A549 (cell line): ENCODE measurements around the gene MAGI1. TPM values are rescaled to one million over a fixed set of nuclear protein-coding genes. Genes with fewer than 3 reads are reported as not detected.

ENCODE experiments used
- ATAC-seq, 2 experiments: fragments of 200-7000 bp in 1 of 2; fragments of >200 bp in 1 of 2; cut with Nextera tagmentation in 1 of 2; cut with Tn5 transposase in 1 of 2; 3 replicates each; pipeline versions ENCODE4 v1.8.0 to v1.9.1; 2018 to 2020; ENCODE audit warnings: mild to moderate bottlenecking in 1 of 2, moderate library complexity in 1 of 2
- CTCF ChIA-PET: fragments of 300-600 bp; sonication (Branson Sonifier 250); formaldehyde crosslinking; extraction: SDS; loops from one replicate; lab custom pipeline; 2021; ENCODE audit warnings: antibody characterized with exemption, inconsistent platforms; lab: Yijun Ruan, JAX
- POLR2A ChIA-PET: fragments of 350-600 bp; formaldehyde crosslinking; extraction: SDS; loops from one replicate; lab custom pipeline; 2021; ENCODE audit warnings: antibody characterized with exemption, inconsistent platforms; lab: Yijun Ruan, JAX
- DNase-seq, 2 experiments: peaks; one replicate each; pipeline versions ENCODE4 v3.0.0 to v3.0.0-alpha.2; 2011 to 2016; ENCODE audit warnings: low read depth in 1 of 2, low spot score in 1 of 2
- FAIRE-seq: peaks from 2 replicates; lab custom pipeline; 2011; peaks lifted over from hg19 to GRCh38; lab: Jason Lieb, UNC
- H3K27ac ChIP-seq, 2 experiments: fragments of >200 bp; sonication (Bioruptor Twin); formaldehyde crosslinking; 3 replicates each; pipeline ENCODE4 v1.5.1; 2016 to 2017
- H3K4me1 ChIP-seq: fragments of >200 bp; sonication (Bioruptor Twin); formaldehyde crosslinking; 3 replicates; pipeline ENCODE4 v1.6.1; 2016
- H3K4me2 ChIP-seq: fragments of >200 bp; sonication (Bioruptor Twin); formaldehyde crosslinking; 3 replicates; pipeline ENCODE4 v1.6.1; 2016
- H3K4me3 ChIP-seq: fragments of >200 bp; sonication (Bioruptor Twin); formaldehyde crosslinking; 3 replicates; pipeline ENCODE4 v1.5.1; 2016
- H3K9me3 ChIP-seq: fragments of >200 bp; sonication (Bioruptor Twin); formaldehyde crosslinking; 3 replicates; pipeline ENCODE4 v1.6.1; 2016
- BCL3 ChIP-seq: fragments of >200 bp; sonication (Bioruptor Twin); formaldehyde crosslinking; IDR thresholded peaks from 3 replicates; pipeline ENCODE4 v1.6.1; 2016
- CBX2 ChIP-seq: fragments of 200-600 bp; sonication (generic); IDR thresholded peaks from 2 replicates; pipeline ENCODE4 v1.6.1; 2016; ENCODE audit warnings: low read depth, mild to moderate bottlenecking, borderline replicate concordance
- CBX8 ChIP-seq: fragments of 200-600 bp; sonication (generic); IDR thresholded peaks from 2 replicates; pipeline ENCODE4 v1.6.1; 2016
- EHF ChIP-seq: fragments of 250-450 bp; sonication (Bioruptor Pico); IDR thresholded peaks from 2 replicates; pipeline ENCODE4 v1.5.0; 2020; ENCODE audit warnings: mild to moderate bottlenecking
- FOSB ChIP-seq: fragments of 250-450 bp; sonication (Bioruptor Pico); IDR thresholded peaks from 2 replicates; pipeline ENCODE4 v1.5.0; 2020; ENCODE audit warnings: mild to moderate bottlenecking, moderate library complexity
- FOSL2 ChIP-seq, 2 experiments: fragments of 450-650 bp in 1 of 2; fragments of >200 bp in 1 of 2; sonication (Bioruptor Twin) in 1 of 2; formaldehyde crosslinking; IDR thresholded peaks; 2 replicates each; pipeline versions ENCODE4 v1.5.0 to v1.6.1; 2016 to 2020; ENCODE audit warnings: mild to moderate bottlenecking in 1 of 2, moderate library complexity in 1 of 2
- FOXS1 ChIP-seq: fragments of 250-450 bp; sonication (Bioruptor Pico); IDR thresholded peaks from 2 replicates; pipeline ENCODE4 v1.5.0; 2020; ENCODE audit warnings: mild to moderate bottlenecking, moderate library complexity
- GATA3 ChIP-seq: IDR thresholded peaks from 2 replicates; pipeline ENCODE4 v1.6.1; 2012; ENCODE audit warnings: borderline replicate concordance
- HDAC2 ChIP-seq: fragments of 200-600 bp; sonication (generic); IDR thresholded peaks from 2 replicates; pipeline ENCODE4 v1.6.1; 2016
- HEYL ChIP-seq: fragments of 250-450 bp; sonication (Bioruptor Pico); IDR thresholded peaks from 2 replicates; pipeline ENCODE4 v1.8.0; 2021; ENCODE audit warnings: mild to moderate bottlenecking, moderate library complexity
- HMGXB4 ChIP-seq: fragments of 250-450 bp; sonication (Bioruptor Pico); IDR thresholded peaks from 2 replicates; pipeline ENCODE4 v1.5.0; 2021; ENCODE audit warnings: mild to moderate bottlenecking, moderate library complexity, borderline replicate concordance
- HOXA7 ChIP-seq: fragments of 250-450 bp; sonication (Bioruptor Pico); IDR thresholded peaks from 2 replicates; pipeline ENCODE4 v1.5.0; 2020; ENCODE audit warnings: mild to moderate bottlenecking, moderate library complexity
- HOXB13 ChIP-seq: fragments of 250-450 bp; sonication (Bioruptor Pico); IDR thresholded peaks from 2 replicates; pipeline ENCODE4 v1.5.0; 2020; ENCODE audit warnings: low read depth, mild to moderate bottlenecking, moderate library complexity
- HOXB5 ChIP-seq: fragments of 250-450 bp; sonication (Bioruptor Pico); IDR thresholded peaks from 2 replicates; pipeline ENCODE4 v1.5.0; 2020; ENCODE audit warnings: mild to moderate bottlenecking, moderate library complexity
- JUNB ChIP-seq: fragments of >200 bp; sonication (Bioruptor Twin); formaldehyde crosslinking; IDR thresholded peaks from 2 replicates; pipeline ENCODE4 v1.6.1; 2016
- KDM1A ChIP-seq: fragments of 200-600 bp; sonication (generic); IDR thresholded peaks from 2 replicates; pipeline ENCODE4 v1.6.1; 2016; ENCODE audit warnings: low read depth, mild to moderate bottlenecking
- MAZ ChIP-seq: fragments of 150-350 bp; IDR thresholded peaks from 2 replicates; pipeline ENCODE4 v1.6.1; 2014; ENCODE audit warnings: antibody characterized with exemption, low read depth, low read length, borderline replicate concordance
- NPAS2 ChIP-seq: fragments of 250-450 bp; sonication (Bioruptor Pico); IDR thresholded peaks from 2 replicates; pipeline ENCODE4 v1.8.0; 2022; ENCODE audit warnings: mild to moderate bottlenecking, moderate library complexity, borderline replicate concordance
- PHF8 ChIP-seq: fragments of 200-600 bp; sonication (generic); IDR thresholded peaks from 2 replicates; pipeline ENCODE4 v1.6.1; 2016; ENCODE audit warnings: low read depth, mild to moderate bottlenecking, antibody characterized with exemption, moderate library complexity, borderline replicate concordance
- POLR2A ChIP-seq: IDR thresholded peaks from 2 replicates; pipeline ENCODE4 v1.6.1; 2012; ENCODE audit warnings: mild to moderate bottlenecking, low read length
- RAD21 ChIP-seq, 2 experiments: fragments of >200 bp in 1 of 2; sonication (Bioruptor Twin) in 1 of 2; formaldehyde crosslinking in 1 of 2; IDR thresholded peaks in 1 of 2; conservative IDR thresholded peaks in 1 of 2; 2 replicates in 1 of 2; 3 replicates in 1 of 2; pipeline ENCODE4 v1.6.1; 2012 to 2018; ENCODE audit warnings: inconsistent platforms in 1 of 2
- RARB ChIP-seq: fragments of 250-450 bp; sonication (Bioruptor Pico); IDR thresholded peaks from 2 replicates; pipeline ENCODE4 v1.8.0; 2021; ENCODE audit warnings: mild to moderate bottlenecking, moderate library complexity
- RNF2 ChIP-seq: fragments of 200-600 bp; sonication (generic); IDR thresholded peaks from 2 replicates; pipeline ENCODE4 v1.6.1; 2016; ENCODE audit warnings: low read depth, mild to moderate bottlenecking, antibody characterized with exemption, moderate library complexity, borderline replicate concordance
- TP53 ChIP-seq: fragments of 250-450 bp; sonication (Bioruptor Pico); IDR thresholded peaks from 2 replicates; pipeline ENCODE4 v1.5.0; 2021; ENCODE audit warnings: mild to moderate bottlenecking, moderate library complexity
- USF2 ChIP-seq: fragments of 450-650 bp; IDR thresholded peaks from 2 replicates; pipeline ENCODE4 v1.6.1; 2014; ENCODE audit warnings: antibody characterized with exemption
- ZFP36 ChIP-seq: fragments of 450-650 bp; IDR thresholded peaks from 2 replicates; pipeline ENCODE4 v1.6.1; 2014; ENCODE audit warnings: borderline replicate concordance; ENCODE audit not compliant: partially characterized antibody
- ZNF302 ChIP-seq: fragments of 250-450 bp; sonication (Bioruptor Pico); IDR thresholded peaks from 2 replicates; pipeline ENCODE4 v1.9.0; 2021; ENCODE audit warnings: inconsistent platforms, mild to moderate bottlenecking, moderate library complexity
- WGBS: methylation state at CpG from one replicate; pipeline ENCODE4 v1.1.6; 2017; ENCODE audit errors: missing lambda C conversion rate; 5-methylcytosine and 5-hydroxymethylcytosine counted together
- polyA plus RNA-seq, 4 experiments: library from polyadenylated mRNA; depleted of rRNA in 3 of 4; stranded (reverse); fragments of >200 nt; fragmentation: RNase III in 1 of 4; extraction: RNeasy Plus Mini Kit Qiagen cat#74134 plus additional on column Dnase treatment in 1 of 4; gene quantifications; 2 replicates in 3 of 4; 3 replicates in 1 of 4; pipeline ENCODE4 v1.2.3, GENCODE V29; 2011 to 2017
- TF ChIP-seq, protein P1 (sequence below): fragments of >200 bp; sonication (Bioruptor Twin); formaldehyde crosslinking; IDR thresholded peaks from 2 replicates; pipeline ENCODE4 v1.6.1; 2016

Gene MAGI1
- polyA plus RNA-seq, 2 of the 4 experiments (the other 2 are of a cell fraction) = 4.7 to 6.6 TPM

- CTCF ChIA-PET = interaction anchor here (1.7 kb wide), 1 partner anchor 899 kb away, joined by 5 read pairs; no protein-coding TSS in a partner anchor
- WGBS = 85% methylated on average over 6 of the region's 6 CpGs
- Histone ChIP-seq H3K4me2 (no peak overlapping the region), H3K27ac (no peak overlapping the region), H3K4me3 (no peak overlapping the region), H3K9me3 (no peaks in the 10 kb centered on the region), H3K4me1 (no peaks in the 10 kb centered on the region)
- POLR2A ChIA-PET = no interaction called here
- no peak for FAIRE-seq
- DNase-seq = no peak
- TF ChIP-seq GATA3 = no peak
- no peak for TF ChIP-seq POLR2A
- no peak for TF ChIP-seq RARB (CRISPR knock-in tag)
- TF ChIP-seq CBX8 = no peak
- no peak for TF ChIP-seq HOXB13 (CRISPR knock-in tag)
- no peak for ATAC-seq
Observed at GRCh38 chr3:65432388-65433003, 606.2 kb downstream of the MAGI1 start.

DNA sequence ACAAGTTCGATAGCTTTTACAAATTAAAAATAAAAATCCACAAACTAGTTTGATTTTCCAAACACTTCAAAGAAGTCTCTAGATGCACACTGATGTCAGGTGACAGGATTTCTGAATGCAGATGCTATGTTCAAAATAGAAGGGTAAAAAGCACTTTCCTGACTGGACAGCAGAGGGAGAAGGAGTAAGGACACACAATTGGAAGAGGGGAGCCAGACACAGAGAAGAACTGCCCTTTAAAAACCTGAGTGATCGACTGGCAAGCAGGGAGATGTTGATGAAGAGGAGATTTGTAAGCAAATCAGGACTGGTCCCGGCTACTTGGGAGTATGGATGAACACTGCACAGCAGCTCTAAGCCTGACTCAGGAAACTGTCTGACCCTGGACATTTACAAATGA, 612.8 kb downstream of the MAGI1 start:
- CTCF ChIA-PET = interaction anchor here (1.1 to 3.8 kb wide), 4 partner anchors 10 to 329 kb away, joined by 3 to 18 read pairs (median 4); no protein-coding TSS in a partner anchor
- TF ChIP-seq HMGXB4 (CRISPR knock-in tag) (no peak), RARB (CRISPR knock-in tag) (no peak), KDM1A (no peak), ZFP36 (no peak), ZNF302 (no peak), PHF8 (no peak), JUNB (no peak), HEYL (no peak), FOSB (CRISPR knock-in tag) (no peak), HOXB5 (CRISPR knock-in tag) (no peak), RAD21 (conservative IDR thresholded peaks at IDR 0.05 in 1 of 2, IDR thresholded peaks at IDR 0.05 in 1 of 2) (no peak), FOXS1 (CRISPR knock-in tag) (no peak), CBX8 (no peak), BCL3 (no peak), EHF (CRISPR knock-in tag) (no peak), RNF2 (no peak), TP53 (CRISPR knock-in tag) (no peak)
- TF ChIP-seq, protein P1, sequence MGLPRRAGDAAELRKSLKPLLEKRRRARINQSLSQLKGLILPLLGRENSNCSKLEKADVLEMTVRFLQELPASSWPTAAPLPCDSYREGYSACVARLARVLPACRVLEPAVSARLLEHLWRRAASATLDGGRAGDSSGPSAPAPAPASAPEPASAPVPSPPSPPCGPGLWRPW = no peak
- Histone ChIP-seq H3K27ac (no peak overlapping the region), H3K4me2 (no peak overlapping the region), H3K4me3 (no peak overlapping the region), H3K4me1 (no peaks in the 10 kb centered on the region), H3K9me3 (no peaks in the 10 kb centered on the region)
- FAIRE-seq (no peak), ATAC-seq (peak; percentile 43 to 62; a peak in 2 of 6 replicates), DNase-seq (peak in 1 of 2 experiments; percentile 12)
- POLR2A ChIA-PET = no interaction called here
- WGBS = 59% methylated on average over 3 of the region's 3 CpGs

GRCh38 chr3:65422154-65422553, 616.6 kb downstream of the MAGI1 start:
- ATAC-seq (no peak), FAIRE-seq (no peak), DNase-seq (no peak)
- Histone ChIP-seq H3K9me3 (no peaks in the 10 kb centered on the region), H3K4me1 (no peaks in the 10 kb centered on the region), H3K27ac (no peak overlapping the region), H3K4me2 (no peak overlapping the region), H3K4me3 (no peak overlapping the region)
- WGBS = 71% methylated on average over 3 of the region's 3 CpGs
- ChIA-PET CTCF (no interaction called here), POLR2A (no interaction called here)
- TF ChIP-seq MAZ (no peak), CBX2 (no peak), NPAS2 (CRISPR knock-in tag) (no peak), USF2 (no peak), HOXA7 (CRISPR knock-in tag) (no peak), RARB (CRISPR knock-in tag) (no peak), HOXB13 (CRISPR knock-in tag) (no peak), EHF (CRISPR knock-in tag) (no peak), HDAC2 (no peak), FOSL2 (IDR thresholded peaks at IDR 0.05) (no peak), FOSL2 (CRISPR knock-in tag; IDR thresholded peaks at IDR 0.05) (no peak), BCL3 (no peak), HOXB5 (CRISPR knock-in tag) (no peak), RAD21 (conservative IDR thresholded peaks at IDR 0.05 in 1 of 2, IDR thresholded peaks at IDR 0.05 in 1 of 2) (no peak)
